ENCODE measurements around the gene CCDC27.

Gene CCDC27

GRCh38 chr1:3817138-3817740, 65.0 kb downstream of the CCDC27 start:
- ChIA-PET POLR2A (no interaction called here), CTCF (interaction anchor here (1.9 kb wide), 1 partner anchor 12 kb away, joined by 4 read pairs; no protein-coding TSS in a partner anchor)
- DNase-seq (ENCODE audit: low read depth, low spot score): no peak
- no peak overlapping the region for H3K4me3 ChIP-seq (ENCODE audit: low read depth, low read length)
- TF ChIP-seq CTCF (IDR thresholded peaks at IDR 0.05; ENCODE audit: insufficient read depth, low read length, missing control alignments): no peak

- ChIA-PET POLR2A (no interaction called here), CTCF (interaction anchor here (1.2 to 1.5 kb wide), 2 partner anchors 16 to 22 kb away, joined by 3 to 4 read pairs; partner anchors contain the start of gene LRRC47)
- H3K4me3 ChIP-seq (ENCODE audit: low read depth, low read length): no peak overlapping the region
- TF ChIP-seq CTCF (IDR thresholded peaks at IDR 0.05; ENCODE audit: insufficient read depth, low read length, missing control alignments): no peak
- DNase-seq (ENCODE audit: low read depth, low spot score): no peak
Measured at GRCh38 chr1:3817821-3818597, 65.8 kb downstream of the CCDC27 start.

GRCh38 chr1:3819771-3820200, 67.5 kb downstream of the CCDC27 start:
- no peak for TF ChIP-seq CTCF (IDR thresholded peaks at IDR 0.05; ENCODE audit: insufficient read depth, low read length, missing control alignments)
- POLR2A ChIA-PET: no interaction called here
- CTCF ChIA-PET: no interaction called here

GRCh38 chr1:3820316-3820715, 68.1 kb downstream of the CCDC27 start:
- no peak for TF ChIP-seq CTCF (IDR thresholded peaks at IDR 0.05; ENCODE audit: insufficient read depth, low read length, missing control alignments)
- H3K4me3 ChIP-seq (ENCODE audit: low read depth, low read length): no peak overlapping the region
- ChIA-PET POLR2A (no interaction called here), CTCF (interaction anchor here (1.1 kb wide), 1 partner anchor 28 kb away, joined by 3 read pairs; no protein-coding TSS in a partner anchor)
- DNase-seq (ENCODE audit: low read depth, low spot score): no peak

More at GRCh38 chr1:3819771-3820200, 67.5 kb downstream of the CCDC27 start:
- no peak overlapping the region for H3K4me3 ChIP-seq (ENCODE audit: low read depth, low read length)
- no peak for DNase-seq (ENCODE audit: low read depth, low spot score)

- no peak for DNase-seq (ENCODE audit: low read depth, low spot score)
- H3K4me3 ChIP-seq (ENCODE audit: low read depth, low read length): no peak overlapping the region
- ChIA-PET POLR2A (no interaction called here), CTCF (interaction anchor here (1.1 kb wide), 1 partner anchor 28 kb away, joined by 3 read pairs; no protein-coding TSS in a partner anchor)
- TF ChIP-seq CTCF (IDR thresholded peaks at IDR 0.05; ENCODE audit: insufficient read depth, low read length, missing control alignments): no peak
Measured at GRCh38 chr1:3821004-3821403, 68.8 kb downstream of the CCDC27 start.

Data from AG04449 (cell line).